Activated CD4-positive, alpha-beta T cell treated with anti-CD3 and anti-CD28 coated beads, Interleukin-2, amount 50 U/mL, for 16 hours (primary cell): ENCODE results near the gene CYB5R4.
A peak's percentile ranks its signal among the peaks of the same experiment; 100 is the strongest.
"Not testable (repeated sequence)": the region's sequence is repeated elsewhere in the genome, so short reads cannot be mapped to it uniquely, and the experiment has no call there.

Experiments used
- DNase-seq: peaks from one replicate; pipeline ENCODE4 v3.0.0-alpha.2; 2020

The CYB5R4 gene

GRCh38 chr6:83914953-83915352, 55.5 kb downstream of the CYB5R4 start:
- DNase-seq, result no peak

- no peak for DNase-seq
These were observed 57.5 kb downstream of the CYB5R4 start for GRCh38 chr6:83917001-83917400.

GRCh38 chr6:83920017-83920416, 60.5 kb downstream of the CYB5R4 start:
- DNase-seq, result no peak

GRCh38 chr6:83921315-83921714, 61.8 kb downstream of the CYB5R4 start:
- no peak for DNase-seq

GRCh38 chr6:83927470-83927869, 68.0 kb downstream of the CYB5R4 start:
- no peak for DNase-seq

GRCh38 chr6:83928286-83928685, 68.8 kb downstream of the CYB5R4 start:
- no peak for DNase-seq

- not testable (repeated sequence) for DNase-seq
These were observed 86.8 kb downstream of the CYB5R4 start for GRCh38 chr6:83946201-83946833.

GRCh38 chr6:83947983-83948382, 88.5 kb downstream of the CYB5R4 start:
- DNase-seq, result not testable (repeated sequence)

GRCh38 chr6:83948851-83949250, 89.4 kb downstream of the CYB5R4 start:
- DNase-seq, result no peak

- not testable (repeated sequence) for DNase-seq
These were observed 91.9 kb downstream of the CYB5R4 start for GRCh38 chr6:83951423-83951822.

GRCh38 chr6:83952830-83953229, 93.3 kb downstream of the CYB5R4 start:
- DNase-seq, result peak; percentile 16

- DNase-seq, result no peak
These were observed 94.9 kb downstream of the CYB5R4 start for GRCh38 chr6:83954371-83954770.

GRCh38 chr6:83958241-83958685, 98.8 kb downstream of the CYB5R4 start:
- DNase-seq, result peak; percentile 37

- peak; percentile 55 for DNase-seq
These were observed 101.2 kb downstream of the CYB5R4 start for GRCh38 chr6:83960664-83961063.

- no peak for DNase-seq
These were observed 103.1 kb downstream of the CYB5R4 start for GRCh38 chr6:83962582-83962981.

- no peak for DNase-seq
These were observed 107.0 kb downstream of the CYB5R4 start for GRCh38 chr6:83966539-83966938.

- DNase-seq, result no peak
These were observed 111.1 kb downstream of the CYB5R4 start for GRCh38 chr6:83970582-83970981.

- no peak for DNase-seq
These were observed 115.0 kb downstream of the CYB5R4 start for GRCh38 chr6:83974409-83975050.

- DNase-seq, result no peak
These were observed 116.7 kb downstream of the CYB5R4 start for GRCh38 chr6:83976037-83976755.

- DNase-seq, result no peak
These were observed 117.4 kb downstream of the CYB5R4 start for GRCh38 chr6:83976871-83977270.

- DNase-seq, result no peak
These were observed 118.8 kb downstream of the CYB5R4 start for GRCh38 chr6:83978324-83978734.

GRCh38 chr6:83978997-83979396, 119.5 kb downstream of the CYB5R4 start:
- DNase-seq, result no peak

- DNase-seq, result no peak
These were observed 124.9 kb downstream of the CYB5R4 start for GRCh38 chr6:83984411-83984810.

- DNase-seq, result no peak
These were observed 125.8 kb downstream of the CYB5R4 start for GRCh38 chr6:83985308-83985713.
